BE2C (cell line): Measurements from ENCODE around the gene HOXC4.

Source experiments
- DNase-seq: peaks from one replicate; pipeline ENCODE4 v3.0.0-alpha.2; 2020
- H3K27me3 ChIP-seq: fragments of 250-450 bp; sonication (Bioruptor Pico); 2 replicates; pipeline ENCODE4 v1.5.1; 2020; ENCODE audit warnings: mild to moderate bottlenecking
- H3K36me3 ChIP-seq: fragments of 250-450 bp; sonication (Bioruptor Pico); 2 replicates; pipeline ENCODE4 v1.5.1; 2020; ENCODE audit warnings: mild to moderate bottlenecking
- H3K4me1 ChIP-seq: fragments of 250-450 bp; sonication (Bioruptor Pico); 2 replicates; pipeline ENCODE4 v1.5.1; 2020
- H3K4me3 ChIP-seq: 2 replicates; pipeline ENCODE4 v1.5.1; 2011; ENCODE audit warnings: low read depth, low read length
- H3K9me3 ChIP-seq: fragments of 250-450 bp; sonication (Bioruptor Pico); 2 replicates; pipeline ENCODE4 v1.5.1; 2020
- TF ChIP-seq, protein P1 (sequence below): IDR thresholded peaks from 2 replicates; pipeline ENCODE4 v1.5.1; 2012; ENCODE audit warnings: mild to moderate bottlenecking, low read depth, low read length

The HOXC4 gene

DNA sequence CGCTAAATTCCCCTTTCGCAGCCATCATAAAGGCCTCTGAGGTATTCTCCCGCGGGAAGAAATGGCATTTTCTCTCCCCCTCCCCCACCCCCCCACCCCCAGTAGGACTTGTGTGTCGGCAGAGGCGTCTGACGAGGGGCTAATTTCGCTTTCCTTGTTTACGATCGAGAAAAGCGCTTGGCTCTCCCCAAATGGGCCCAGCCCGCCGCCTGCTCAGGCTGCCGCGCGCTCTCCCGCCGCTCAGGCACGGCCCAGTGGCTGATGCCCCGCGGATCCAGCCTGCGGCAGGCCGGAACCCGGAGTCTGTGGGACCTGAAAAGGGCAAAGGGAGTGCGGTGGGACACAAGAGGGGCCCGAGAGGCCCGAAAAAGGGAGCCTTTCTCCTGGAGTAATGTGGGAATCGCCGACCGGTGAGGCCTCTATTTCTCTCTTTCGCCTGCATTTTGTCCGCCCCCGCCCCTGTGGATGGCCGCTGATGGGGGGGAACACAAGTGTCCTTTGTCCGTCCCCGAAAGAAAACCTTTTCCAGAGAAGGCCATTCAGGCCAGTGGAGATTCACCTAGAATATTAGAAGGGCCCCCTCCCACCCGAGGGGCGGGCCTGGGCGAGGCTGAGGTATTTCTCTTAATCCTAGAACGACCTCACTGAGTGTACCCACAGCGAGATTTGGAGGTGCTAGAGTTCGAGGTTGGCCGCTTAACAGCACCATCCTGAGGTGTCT is 34.4 kb upstream of the HOXC4 start:
- TF ChIP-seq, protein P1, sequence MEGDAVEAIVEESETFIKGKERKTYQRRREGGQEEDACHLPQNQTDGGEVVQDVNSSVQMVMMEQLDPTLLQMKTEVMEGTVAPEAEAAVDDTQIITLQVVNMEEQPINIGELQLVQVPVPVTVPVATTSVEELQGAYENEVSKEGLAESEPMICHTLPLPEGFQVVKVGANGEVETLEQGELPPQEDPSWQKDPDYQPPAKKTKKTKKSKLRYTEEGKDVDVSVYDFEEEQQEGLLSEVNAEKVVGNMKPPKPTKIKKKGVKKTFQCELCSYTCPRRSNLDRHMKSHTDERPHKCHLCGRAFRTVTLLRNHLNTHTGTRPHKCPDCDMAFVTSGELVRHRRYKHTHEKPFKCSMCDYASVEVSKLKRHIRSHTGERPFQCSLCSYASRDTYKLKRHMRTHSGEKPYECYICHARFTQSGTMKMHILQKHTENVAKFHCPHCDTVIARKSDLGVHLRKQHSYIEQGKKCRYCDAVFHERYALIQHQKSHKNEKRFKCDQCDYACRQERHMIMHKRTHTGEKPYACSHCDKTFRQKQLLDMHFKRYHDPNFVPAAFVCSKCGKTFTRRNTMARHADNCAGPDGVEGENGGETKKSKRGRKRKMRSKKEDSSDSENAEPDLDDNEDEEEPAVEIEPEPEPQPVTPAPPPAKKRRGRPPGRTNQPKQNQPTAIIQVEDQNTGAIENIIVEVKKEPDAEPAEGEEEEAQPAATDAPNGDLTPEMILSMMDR: no peak
- Histone ChIP-seq H3K9me3 (no peaks in the 10 kb centered on the region), H3K27me3 (no peaks in the 10 kb centered on the region), H3K36me3 (no peaks in the 10 kb centered on the region), H3K4me1 (peaks cover 36% of the 10 kb centered on the region), H3K4me3 (peak overlapping the region; percentile 80)
- no peak for DNase-seq

GRCh38 chr12:54019924-54020590 is 33.6 kb upstream of the HOXC4 start:
- TF ChIP-seq, protein P1: no peak
- Histone ChIP-seq H3K4me3 (peak overlapping the region; percentile 80), H3K4me1 (peaks cover 36% of the 10 kb centered on the region), H3K9me3 (no peaks in the 10 kb centered on the region), H3K27me3 (no peaks in the 10 kb centered on the region), H3K36me3 (no peaks in the 10 kb centered on the region)
- DNase-seq: peak; percentile 54

- peak overlapping the region; percentile 80 for H3K4me3 ChIP-seq
Measured at GRCh38 chr12:54020591-54021405, 32.8 kb upstream of the HOXC4 start.

DNA sequence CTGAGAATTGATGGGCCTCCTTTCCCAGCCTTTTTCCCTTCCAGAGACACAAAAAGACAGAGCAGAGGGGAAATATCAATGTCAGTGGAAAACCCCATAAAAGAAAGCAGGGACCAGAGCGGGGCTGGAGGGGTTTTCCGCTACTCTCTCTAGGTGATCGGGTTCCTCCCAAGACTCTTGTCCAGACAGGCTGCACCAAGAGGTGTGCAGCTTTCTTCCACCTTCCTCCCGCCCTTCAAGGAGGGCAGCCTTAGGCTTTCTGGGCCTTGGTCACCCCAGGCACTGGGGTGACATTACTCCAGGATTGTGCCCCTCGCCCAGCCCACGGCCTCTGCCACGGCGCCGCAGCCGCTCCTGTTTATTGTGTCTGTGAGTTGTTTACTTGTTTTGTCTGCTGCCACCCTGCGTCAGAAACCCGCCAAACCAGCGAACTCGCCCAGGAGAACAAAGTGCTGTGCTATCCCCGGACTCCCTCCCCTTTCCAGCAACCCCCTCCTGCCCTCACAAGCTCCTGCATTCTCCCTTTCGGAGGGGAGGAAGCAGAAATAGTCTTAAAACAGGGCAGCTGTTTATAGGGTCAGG is 32.1 kb upstream of the HOXC4 start:
- TF ChIP-seq, protein P1: peak; percentile 63
- H3K36me3 ChIP-seq: no peaks in the 10 kb centered on the region
- peak; percentile 76 for DNase-seq
- no peaks in the 10 kb centered on the region for H3K27me3 ChIP-seq
- peak overlapping the region; percentile 80 for H3K4me3 ChIP-seq
- H3K4me1 ChIP-seq: peaks cover 37% of the 10 kb centered on the region
- H3K9me3 ChIP-seq: no peaks in the 10 kb centered on the region

More at GRCh38 chr12:54020591-54021405, 32.8 kb upstream of the HOXC4 start:
- H3K4me1 ChIP-seq: peaks cover 35% of the 10 kb centered on the region
- no peaks in the 10 kb centered on the region for H3K36me3 ChIP-seq
- no peaks in the 10 kb centered on the region for H3K27me3 ChIP-seq
- no peaks in the 10 kb centered on the region for H3K9me3 ChIP-seq
- TF ChIP-seq, protein P1: no peak
- no peak for DNase-seq

DNA sequence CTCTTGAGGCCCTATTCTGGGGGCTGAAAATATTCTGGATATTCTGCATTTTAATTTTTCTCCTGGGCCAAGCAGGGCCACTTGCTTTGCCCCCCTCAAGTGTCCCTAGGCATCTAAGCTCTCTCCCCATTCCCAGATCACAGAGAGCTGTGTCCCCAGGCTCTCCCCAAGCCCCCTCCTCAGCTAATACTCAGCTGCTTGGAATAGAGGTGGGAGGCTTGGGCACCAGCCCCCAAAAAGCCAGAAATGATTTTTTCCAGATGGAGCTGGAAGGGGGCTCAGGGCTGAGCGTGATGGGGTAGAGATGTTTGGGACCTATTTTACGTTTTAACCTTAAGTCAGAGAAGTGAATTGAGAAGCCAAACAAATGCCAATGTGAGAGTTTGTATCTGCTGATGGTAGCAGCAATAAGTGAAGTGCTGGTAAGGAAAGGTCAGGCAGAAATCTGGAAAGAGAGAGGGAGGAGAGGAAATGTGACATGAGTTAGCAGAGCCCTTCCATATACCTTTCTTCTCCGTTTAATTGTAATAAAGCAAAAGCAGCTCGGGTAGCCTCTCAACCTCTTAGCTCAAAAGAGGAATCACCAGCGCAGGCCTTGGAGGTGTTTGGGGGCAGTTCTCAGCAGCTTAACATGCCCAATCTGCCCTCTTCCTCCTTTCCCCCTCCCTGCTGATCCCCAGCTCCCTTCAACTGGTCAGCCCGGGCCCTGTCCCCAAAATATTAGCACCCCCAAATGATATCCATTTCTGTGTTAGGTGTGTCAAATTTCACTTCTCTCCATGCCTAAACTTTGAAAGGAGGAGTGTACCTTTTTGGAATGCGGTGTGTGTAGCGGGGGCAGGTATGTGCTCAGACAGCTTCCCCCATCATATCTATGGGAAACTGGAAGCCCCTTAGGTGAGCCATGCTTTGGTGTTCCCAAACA is 30.4 kb upstream of the HOXC4 start:
- TF ChIP-seq, protein P1: no peak
- Histone ChIP-seq H3K4me1 (peaks cover 41% of the 10 kb centered on the region), H3K36me3 (no peaks in the 10 kb centered on the region), H3K27me3 (no peaks in the 10 kb centered on the region), H3K4me3 (no peak overlapping the region; the same call in 1 of the 2 replicates), H3K9me3 (no peaks in the 10 kb centered on the region)
- DNase-seq: no peak
